Measurements from ENCODE around the gene TMCO4. TPM values are rescaled to one million over a fixed set of nuclear protein-coding genes. Genes with fewer than 3 reads are reported as not detected.
A peak's percentile ranks its signal among the peaks of the same experiment; 100 is the strongest.
"Not testable (repeated sequence)": the region's sequence is repeated elsewhere in the genome, so short reads cannot be mapped to it uniquely, and the experiment has no call there.

TMCO4 gene
- total and polyA plus RNA-seq, 11 donors: 6.3 to 14.3 (median 7.6) TPM

DNA sequence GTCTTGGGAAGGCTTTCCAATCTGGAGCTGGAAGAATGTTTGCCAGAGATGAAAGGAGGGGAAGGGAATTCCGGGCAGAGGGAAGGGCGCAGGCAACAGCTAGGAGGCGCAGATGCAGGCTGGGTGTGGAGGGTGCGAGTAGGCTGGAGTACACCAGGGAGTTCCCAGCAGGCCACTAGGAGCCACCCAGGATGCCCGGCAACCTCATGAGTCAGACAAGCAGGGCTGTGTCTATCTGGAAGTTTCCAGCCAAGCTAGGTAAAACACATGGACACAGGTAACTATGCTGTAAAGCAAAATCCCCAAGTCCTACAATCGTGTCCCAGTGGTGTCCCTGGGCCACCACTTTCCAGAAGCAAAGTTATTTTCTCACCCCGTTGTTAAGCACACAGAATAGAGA is 156.6 kb downstream of the TMCO4 start:
- intact Hi-C loops (cut with DNase I): loop anchor here in 7 of 10 donors (5.0 to 10.0 kb wide), 8 partner anchors 36 to 158 kb away; partner anchors contain the start of gene CAPZB (in 2 of the 7)
- 52 to 58% (median 55%) methylated on average over 7 of the region's 7 CpGs for WGBS, 4 donors
- ATAC-seq: no peak
- no peaks in the 10 kb centered on the region for H3K9me3 ChIP-seq
- DNase-seq: no peak
- TF ChIP-seq POLR2A (IDR thresholded peaks at IDR 0.05): no peak
- TF ChIP-seq, protein P1, sequence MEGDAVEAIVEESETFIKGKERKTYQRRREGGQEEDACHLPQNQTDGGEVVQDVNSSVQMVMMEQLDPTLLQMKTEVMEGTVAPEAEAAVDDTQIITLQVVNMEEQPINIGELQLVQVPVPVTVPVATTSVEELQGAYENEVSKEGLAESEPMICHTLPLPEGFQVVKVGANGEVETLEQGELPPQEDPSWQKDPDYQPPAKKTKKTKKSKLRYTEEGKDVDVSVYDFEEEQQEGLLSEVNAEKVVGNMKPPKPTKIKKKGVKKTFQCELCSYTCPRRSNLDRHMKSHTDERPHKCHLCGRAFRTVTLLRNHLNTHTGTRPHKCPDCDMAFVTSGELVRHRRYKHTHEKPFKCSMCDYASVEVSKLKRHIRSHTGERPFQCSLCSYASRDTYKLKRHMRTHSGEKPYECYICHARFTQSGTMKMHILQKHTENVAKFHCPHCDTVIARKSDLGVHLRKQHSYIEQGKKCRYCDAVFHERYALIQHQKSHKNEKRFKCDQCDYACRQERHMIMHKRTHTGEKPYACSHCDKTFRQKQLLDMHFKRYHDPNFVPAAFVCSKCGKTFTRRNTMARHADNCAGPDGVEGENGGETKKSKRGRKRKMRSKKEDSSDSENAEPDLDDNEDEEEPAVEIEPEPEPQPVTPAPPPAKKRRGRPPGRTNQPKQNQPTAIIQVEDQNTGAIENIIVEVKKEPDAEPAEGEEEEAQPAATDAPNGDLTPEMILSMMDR (IDR thresholded peaks at IDR 0.05): no peak
- H3K27me3 ChIP-seq: peaks cover 0 to 29% (median 0%) of the 10 kb centered on the region in 9 donors
- peaks cover under 1 to 47% (median 25%) of the 10 kb centered on the region in 12 donors for H3K4me1 ChIP-seq
- H3K27ac ChIP-seq: peak overlapping the region in 11 of 12 donors; percentile 47 to 96 (median 90)
- no peaks in the 10 kb centered on the region for H3K36me3 ChIP-seq
- peak overlapping the region in 11 of 12 donors; percentile 53 to 94 (median 72) for H3K4me3 ChIP-seq

DNA sequence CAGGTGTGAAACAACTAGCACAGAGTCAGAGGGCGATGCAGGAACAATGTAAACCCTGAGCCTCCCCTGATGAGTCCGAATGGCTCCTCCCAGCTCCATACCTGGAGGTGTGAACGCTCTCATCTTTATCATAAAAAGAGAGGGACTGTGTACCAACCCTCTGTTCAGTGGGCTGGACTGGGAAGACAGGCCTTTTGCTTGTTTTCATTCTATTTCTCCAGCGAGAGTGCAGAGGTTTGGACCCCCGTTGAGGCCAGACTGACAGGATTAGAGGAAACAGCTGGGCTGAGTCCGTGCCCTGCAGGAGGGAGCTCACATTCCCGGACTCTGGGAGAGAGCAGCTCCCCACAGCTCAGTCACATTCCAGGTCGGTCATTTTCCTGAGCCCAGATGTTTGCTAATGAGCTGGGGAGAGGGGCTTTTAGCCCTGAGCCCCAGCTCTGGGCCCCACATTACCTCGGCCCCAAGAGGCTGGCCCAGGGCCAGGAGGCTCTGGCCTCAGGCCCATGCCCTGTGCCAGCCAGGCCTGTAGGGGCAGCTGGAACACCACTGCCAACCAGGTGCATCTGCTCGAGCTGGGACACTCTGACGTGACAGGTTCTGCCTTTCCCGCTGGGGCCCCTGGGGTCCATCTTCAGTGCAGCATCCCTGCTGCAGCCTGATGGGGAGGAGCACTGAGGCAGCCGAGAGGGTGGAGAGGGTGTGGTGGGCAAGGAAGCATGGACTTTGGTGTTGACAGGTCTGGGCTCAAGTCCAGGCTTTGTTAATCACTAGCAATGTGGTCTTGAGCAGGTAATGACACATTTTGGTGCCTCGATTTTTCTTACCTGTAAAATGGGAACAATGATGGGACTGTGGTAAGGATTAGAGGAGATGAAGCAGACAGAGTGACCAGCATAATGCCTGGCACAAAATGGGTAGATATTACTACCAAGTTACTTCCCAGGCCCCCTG is 159.1 kb downstream of the TMCO4 start:
- peaks cover 0 to 19% (median 0%) of the 10 kb centered on the region in 9 donors for H3K27me3 ChIP-seq
- TF ChIP-seq, protein P1 (IDR thresholded peaks at IDR 0.05): no peak
- TF ChIP-seq POLR2A (IDR thresholded peaks at IDR 0.05): no peak
- no peaks in the 10 kb centered on the region for H3K36me3 ChIP-seq
- no peak for ATAC-seq
- DNase-seq: no peak
- no peak overlapping the region for H3K27ac ChIP-seq
- peaks cover 0 to 22% (median 8%) of the 10 kb centered on the region in 12 donors for H3K4me1 ChIP-seq
- intact Hi-C loops (cut with DNase I): loop anchor here in 7 of 10 donors (5.0 to 10.0 kb wide), 8 partner anchors 33 to 156 kb away; partner anchors contain the start of gene CAPZB (in 2 of the 7)
- WGBS, 4 donors: 40 to 52% (median 45%) methylated on average over 10 to 14 of the region's 14 CpGs
- H3K4me3 ChIP-seq: no peak overlapping the region
- no peaks in the 10 kb centered on the region for H3K9me3 ChIP-seq

DNA sequence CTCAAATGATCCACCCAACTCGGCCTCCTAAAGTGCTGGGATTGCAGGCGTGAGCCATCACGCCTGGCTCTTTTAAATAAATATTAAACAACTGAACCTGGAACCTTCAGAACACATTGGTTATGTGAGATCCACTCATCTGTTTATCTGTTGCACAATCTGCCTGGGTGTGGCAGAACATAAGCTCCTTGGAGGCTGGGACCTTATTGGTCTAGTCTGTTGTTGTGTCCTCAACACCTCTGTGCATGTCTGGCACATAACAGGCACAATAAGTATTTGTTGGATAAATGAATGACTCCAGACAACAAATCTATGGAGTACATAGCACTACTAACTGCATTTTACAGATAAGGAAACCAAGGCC is 159.7 kb downstream of the TMCO4 start:
- DNase-seq (no peak), ATAC-seq (no peak)
- Histone ChIP-seq H3K27me3 (peaks cover 0 to 13% (median 0%) of the 10 kb centered on the region in 9 donors), H3K4me1 (peaks cover 0 to 22% (median 5%) of the 10 kb centered on the region in 12 donors), H3K4me3 (no peak overlapping the region), H3K36me3 (no peaks in the 10 kb centered on the region), H3K9me3 (no peaks in the 10 kb centered on the region), H3K27ac (no peak overlapping the region)
- 94 to 98% (median 95%) methylated on average over 3 of the region's 3 CpGs for WGBS, 4 donors
- no peak for TF ChIP-seq POLR2A (IDR thresholded peaks at IDR 0.05)
- TF ChIP-seq, protein P1 (IDR thresholded peaks at IDR 0.05): no peak
- intact Hi-C loops (cut with DNase I): loop anchor here in 7 of 10 donors (5.0 to 10.0 kb wide), 8 partner anchors 33 to 155 kb away; partner anchors contain the start of gene CAPZB (in 2 of the 7)

DNA sequence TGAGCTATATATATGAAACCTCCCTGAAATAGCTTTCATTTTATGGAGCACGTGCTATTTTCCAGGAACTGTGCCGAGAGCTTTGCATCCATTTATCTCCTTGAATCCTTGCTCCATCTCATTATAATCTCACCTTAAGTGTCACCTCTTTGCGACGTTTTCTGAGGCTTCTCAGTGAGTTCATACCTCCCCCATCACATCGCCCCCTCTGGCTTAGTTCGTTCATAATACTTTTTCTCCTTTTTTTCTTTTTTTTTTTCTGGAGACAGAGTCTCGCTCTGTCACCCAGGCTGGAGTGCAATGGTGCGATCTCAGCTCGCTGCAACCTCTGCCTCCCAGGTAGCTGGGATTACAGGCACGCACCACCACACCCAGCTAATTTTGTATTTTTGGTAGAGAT is 160.5 kb downstream of the TMCO4 start:
- H3K27me3 ChIP-seq; H3K36me3 ChIP-seq; H3K4me3 ChIP-seq; intact Hi-C loops (cut with DNase I); ATAC-seq; DNase-seq; H3K27ac ChIP-seq; H3K9me3 ChIP-seq: not testable (repeated sequence)
- 74 to 84% (median 76%) methylated on average over 10 of the region's 10 CpGs for WGBS, 4 donors
- H3K4me1 ChIP-seq: peaks cover 0 to 22% (median 5%) of the 10 kb centered on the region in 12 donors
